HG03378 (cell line): ENCODE measurements around the gene TOB1.
"Not testable (repeated sequence)": the region's sequence is repeated elsewhere in the genome, so short reads cannot be mapped to it uniquely, and the experiment has no call there.

Experiments
- ATAC-seq: cut with Tn5 transposase; IDR thresholded peaks from one replicate; pipeline ENCODE4 v1.9.1; 2021; ENCODE audit warnings: mild to moderate bottlenecking, moderate library complexity; ENCODE audit not compliant: unreplicated experiment

The TOB1 gene

DNA sequence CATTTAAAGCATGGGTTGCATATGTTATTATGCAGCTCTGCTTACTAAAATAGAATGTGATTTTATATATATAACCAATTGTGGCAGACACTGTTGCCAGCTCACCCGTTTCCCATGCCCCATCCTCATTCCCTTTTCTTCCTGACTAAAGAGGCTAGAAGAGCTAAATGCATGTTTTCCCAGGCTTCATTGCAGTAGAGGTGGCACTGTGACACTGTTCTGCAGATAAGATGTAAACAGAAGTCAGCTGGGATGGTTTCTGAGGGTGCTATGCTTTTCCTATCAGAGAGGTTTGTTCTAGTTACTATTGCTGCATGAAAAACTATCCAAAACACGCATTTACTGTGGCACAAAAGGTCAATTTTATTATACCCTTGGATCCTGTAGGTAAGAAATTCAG is 5.7 kb upstream of the TOB1 start:
- ATAC-seq = no peak

DNA sequence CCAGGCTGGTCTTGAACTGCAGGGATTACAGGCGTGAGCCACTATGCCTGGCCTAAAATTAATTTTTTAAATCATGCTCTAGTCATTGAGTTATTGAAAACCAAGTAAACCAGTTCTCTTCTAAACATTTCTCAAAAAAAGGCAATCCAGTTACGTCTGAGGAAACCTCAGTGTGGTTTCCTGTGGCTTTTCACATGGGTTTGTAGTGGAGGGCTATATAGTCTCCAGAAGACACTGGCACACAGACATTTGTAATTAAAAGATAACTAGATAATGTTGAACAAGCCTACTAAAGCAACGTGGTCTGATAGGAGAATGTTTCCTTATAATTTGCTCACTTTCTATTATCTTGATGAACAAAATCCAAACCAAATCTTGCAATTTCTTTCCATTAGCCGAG is 5.2 kb upstream of the TOB1 start:
- ATAC-seq = no peak

DNA sequence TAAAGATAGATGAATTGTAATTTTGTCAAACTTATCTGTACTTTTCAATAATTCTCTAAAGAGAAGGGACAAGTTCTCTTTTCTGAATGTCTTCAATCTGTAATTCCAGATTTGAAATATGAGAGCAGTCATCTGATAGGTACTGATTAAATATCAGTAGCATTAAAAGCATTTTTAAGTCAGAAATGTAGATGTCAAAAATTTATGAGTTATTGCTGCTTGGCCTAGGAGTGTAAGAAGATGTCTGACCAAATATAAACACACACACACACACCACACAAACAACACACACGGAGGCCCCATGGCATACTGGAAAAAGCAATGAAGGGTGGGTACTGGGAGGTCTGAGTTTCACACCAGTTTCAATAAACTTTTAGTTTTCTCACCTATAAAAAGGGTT is 2.4 kb upstream of the TOB1 start:
- no peak for ATAC-seq

DNA sequence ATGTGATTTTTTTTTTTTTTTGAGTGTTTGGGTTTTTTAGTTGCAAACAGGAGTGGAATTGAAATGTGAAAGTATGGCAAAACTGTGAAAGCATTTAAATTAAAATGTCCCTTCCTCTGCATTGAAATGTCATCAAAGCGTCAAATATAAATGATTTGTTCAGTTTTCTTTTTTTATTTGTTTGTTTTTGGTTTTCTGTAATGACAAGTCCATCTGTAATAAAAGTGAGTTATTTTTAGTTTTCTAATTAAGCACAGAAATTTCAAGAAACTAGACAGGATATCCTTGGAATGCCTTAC is 1.9 kb upstream of the TOB1 start:
- ATAC-seq = no peak

DNA sequence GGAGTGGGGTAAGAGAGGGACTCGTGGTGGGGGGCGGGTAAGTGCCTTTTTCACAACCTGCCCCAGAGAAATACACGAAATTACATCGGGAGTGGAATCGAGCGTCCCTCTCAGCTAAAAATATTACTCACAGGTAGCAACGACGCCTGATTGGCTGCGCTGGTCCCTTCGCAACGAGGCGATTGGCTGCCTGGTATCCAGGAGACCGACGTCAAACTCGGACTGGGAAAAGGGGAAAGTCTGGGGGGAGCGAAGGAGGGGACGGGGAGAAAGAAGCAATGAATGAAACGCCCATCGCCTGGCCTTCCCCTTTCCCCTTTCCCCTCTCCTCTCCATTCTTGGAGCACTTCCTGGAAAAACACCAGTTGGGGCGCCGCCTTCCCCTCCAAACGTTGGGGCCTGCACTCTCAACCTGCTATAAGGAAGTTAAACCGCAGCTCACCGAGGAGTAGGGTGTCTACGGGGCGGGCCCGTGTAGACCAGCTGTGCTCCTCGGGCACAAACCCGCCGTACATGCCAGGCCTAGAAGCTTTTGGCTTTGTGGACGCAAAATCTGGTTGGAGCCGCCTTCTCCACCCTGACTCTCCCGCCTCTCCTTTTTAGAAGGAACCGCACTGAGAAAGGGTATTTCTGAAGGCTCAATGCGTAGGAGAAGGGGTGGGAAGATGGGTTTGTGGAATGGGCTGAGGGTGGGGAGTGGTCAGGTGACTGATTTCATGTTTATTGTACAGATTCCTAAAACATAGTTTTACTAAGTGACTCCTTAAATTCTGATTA is 1.4 kb upstream of the TOB1 start:
- peak; percentile 40 for ATAC-seq

DNA sequence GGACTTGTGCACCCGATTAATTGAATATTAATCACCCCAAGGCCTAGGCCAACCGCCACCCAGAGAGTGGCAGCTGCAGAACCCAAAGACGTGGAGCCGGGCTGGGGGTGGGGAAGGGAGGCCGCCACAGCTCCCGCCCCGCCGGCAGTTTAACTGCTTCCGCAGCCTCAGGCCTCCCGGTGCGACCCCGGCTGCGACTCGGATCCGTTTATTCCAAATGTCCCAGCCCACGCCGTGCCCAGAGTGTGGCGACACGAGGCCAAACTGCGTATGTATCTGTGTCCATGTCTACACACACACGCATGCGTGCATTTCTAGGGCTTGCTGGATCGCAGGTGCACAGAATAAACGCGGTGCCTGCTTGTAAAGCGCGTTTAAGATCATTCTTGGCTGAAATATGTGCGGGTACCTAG is 802 bp upstream of the TOB1 start:
- peak; percentile 31 for ATAC-seq

DNA sequence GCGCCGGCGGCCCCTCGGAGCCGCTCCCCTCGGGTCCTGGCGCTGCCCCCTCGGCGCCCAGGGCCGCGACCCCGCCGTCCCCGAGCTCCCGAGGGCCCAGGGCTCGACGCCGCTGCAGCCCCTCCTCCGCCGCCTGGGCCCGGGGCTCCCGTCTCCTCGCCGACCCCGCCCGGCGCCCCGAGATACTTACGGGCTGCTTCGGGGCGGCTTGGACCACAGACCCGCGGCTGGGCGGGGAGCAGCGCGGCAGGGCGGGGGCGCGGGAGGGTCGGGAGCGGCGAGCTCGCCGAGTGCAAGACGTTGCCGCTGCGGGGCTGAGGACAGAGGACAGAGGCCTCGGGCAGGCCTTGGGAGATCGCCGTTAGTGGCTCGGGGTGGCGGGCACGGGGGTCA is 290 bp downstream of the TOB1 start:
- no peak for ATAC-seq

DNA sequence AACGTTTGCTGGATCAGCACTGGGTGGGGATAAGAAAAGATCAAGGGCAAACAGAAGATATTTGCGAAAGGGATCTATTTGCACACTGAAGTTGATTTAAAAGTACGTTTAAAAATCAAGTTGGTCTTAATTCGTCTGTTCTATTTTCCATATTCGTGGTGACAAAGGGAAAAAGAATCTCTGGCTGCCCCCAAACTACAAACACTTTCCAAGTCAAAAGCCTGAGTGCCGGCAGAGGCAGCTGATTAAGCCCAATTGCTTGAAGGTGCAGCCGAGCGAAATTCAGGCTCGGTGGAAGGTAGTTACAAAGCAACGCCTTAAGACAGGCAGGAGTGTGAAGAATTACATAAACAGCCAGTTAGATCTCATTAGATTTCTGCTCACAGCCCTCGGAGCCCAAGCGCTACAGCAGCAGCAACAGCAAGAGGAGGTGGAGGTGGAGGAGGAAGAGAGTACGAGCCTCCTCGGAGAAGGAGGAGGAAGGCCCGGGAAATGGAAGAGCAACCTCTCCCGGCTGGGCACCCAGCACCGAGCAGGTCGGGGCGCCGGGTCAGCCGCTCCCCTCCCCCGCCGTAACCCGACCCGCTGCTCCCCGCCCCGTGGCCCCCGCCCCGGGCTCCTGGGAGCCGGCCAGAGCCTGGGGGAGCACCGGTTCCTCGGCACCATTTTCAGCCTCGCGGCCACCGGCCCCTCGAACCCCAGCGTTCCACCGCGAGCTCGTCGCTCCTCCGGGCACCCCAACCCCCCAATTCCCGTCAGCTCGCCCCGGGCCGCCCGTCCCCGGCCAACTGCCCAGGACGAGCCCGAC is 890 bp downstream of the TOB1 start:
- no peak for ATAC-seq

DNA sequence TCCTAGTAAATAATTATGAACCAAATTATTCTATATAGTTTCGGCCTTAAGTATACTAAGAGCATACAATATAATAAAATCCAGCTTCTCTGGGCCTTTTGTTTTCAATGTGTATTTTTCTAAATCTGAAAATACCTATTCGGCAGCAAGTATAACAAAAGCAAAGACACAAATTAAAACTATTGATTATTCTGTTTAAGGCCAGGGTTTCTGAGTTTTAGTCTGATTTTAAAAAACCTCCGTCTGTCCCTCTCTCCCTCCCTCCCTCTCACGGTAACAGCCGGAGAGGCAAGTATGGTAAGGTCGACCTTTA is 1.5 kb downstream of the TOB1 start:
- ATAC-seq = no peak

DNA sequence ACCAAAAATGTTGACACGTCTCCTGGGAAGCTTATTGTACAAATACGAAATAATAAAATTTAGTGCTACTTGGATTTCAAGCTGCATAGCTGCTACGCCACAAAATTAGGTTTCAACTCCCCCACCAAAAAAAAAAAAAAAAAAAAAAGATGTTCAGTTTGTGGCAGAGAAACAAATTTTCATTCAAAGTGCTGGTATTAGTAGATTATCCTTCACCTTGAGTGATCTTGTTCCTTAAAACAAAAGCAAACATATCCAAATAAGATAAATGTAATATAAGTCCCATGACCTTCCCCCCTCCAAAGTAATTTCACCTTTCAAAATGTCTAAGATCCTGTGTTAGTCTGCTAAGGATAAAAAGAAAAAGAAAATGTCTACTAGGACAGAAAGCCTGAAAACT is 2.2 kb downstream of the TOB1 start:
- no peak for ATAC-seq

DNA sequence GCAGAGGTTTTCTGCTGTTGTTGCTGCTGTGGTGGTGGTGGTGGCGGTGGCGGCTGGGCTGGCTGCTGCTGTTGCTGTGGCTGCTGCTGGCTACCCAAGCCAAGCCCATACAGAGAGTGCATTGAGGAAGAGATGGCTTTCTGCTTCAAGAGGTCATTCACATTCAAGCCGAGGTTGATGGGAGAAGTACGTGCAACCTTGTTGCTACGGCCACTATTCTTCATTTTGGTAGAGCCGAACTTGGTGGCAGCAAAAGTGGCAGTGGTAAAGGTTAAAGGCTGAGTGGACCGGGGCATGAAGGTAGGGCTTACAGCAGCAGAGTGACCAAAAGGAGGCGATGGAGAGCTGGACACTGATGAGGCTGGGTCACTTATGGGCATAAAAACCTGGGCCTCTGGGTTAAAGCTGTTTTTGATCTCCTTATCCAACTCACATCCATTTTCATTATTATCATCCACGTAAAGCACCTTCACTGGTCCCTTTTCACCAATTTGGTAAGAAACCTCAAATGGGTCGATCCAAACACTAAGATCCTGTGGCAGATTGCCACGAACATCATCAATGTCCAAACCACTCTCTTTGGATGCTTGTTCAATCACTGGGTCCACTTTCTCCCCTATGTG is 2.8 kb downstream of the TOB1 start:
- no peak for ATAC-seq

DNA sequence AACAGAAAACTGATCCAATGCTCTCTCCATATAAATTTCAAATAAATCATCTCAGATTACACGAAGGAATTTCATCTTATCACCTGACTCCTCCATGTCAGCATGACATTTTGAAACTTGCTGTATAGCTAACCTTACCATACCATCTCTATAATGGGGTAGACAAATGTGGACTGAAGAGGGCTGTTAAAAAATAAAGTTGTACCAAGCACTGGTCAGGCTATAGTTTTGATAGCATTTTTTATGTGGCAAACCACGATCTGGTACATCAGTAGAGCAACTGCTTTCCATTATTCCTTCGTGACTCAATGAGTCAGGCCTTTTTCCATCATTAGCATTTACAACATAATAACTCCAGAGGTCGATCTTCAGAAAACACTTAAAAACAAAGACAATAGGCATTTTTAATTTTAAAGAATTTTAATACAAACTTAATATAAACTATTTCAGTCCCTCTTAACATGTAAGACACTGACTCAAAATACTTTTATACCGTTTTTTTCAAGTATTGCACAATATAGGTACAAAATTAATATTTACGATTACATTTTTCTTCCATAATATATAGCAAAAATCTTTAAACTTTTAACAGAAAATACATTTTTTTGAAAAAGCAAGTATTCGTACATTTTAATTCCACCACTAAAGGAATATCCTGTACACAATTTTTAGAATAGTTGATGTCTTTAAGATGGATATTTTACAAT is 4.2 kb downstream of the TOB1 start:
- ATAC-seq = no peak

DNA sequence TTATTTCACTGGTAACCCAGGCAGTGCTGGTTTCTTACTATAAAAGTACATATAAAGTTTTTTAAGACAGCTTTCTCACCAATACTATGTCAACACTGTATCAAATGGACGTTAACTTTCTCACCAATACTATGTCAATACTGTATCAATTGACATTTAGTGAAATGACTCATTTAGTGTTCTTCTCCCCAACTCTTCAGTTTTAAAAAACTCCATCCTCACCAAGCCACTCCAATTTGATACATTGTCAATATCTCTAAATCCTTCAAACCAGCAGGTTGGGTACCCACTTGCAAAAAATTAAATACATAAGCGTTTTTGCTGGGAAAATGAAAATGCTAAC is 4.8 kb downstream of the TOB1 start:
- no peak for ATAC-seq

DNA sequence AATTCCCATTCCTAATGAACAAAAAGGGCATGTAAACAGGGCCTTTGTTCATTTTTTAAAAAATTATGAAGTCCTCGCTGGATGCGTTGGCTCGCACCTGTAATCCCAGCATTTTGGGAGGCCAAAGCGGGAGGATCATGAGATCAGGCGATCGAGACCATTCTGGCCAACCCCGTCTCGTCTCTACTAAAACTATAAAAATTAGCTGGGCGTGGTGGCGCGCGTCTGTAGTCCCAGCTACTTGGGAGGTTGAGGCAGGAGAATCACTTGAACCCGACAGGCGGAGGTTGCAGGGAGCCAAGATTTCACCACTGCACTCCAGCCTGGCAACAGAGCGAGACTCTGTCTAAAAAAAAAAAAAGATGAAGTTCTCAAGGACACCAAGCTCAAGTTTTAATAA is 6.4 kb downstream of the TOB1 start:
- ATAC-seq = not testable (repeated sequence)

DNA sequence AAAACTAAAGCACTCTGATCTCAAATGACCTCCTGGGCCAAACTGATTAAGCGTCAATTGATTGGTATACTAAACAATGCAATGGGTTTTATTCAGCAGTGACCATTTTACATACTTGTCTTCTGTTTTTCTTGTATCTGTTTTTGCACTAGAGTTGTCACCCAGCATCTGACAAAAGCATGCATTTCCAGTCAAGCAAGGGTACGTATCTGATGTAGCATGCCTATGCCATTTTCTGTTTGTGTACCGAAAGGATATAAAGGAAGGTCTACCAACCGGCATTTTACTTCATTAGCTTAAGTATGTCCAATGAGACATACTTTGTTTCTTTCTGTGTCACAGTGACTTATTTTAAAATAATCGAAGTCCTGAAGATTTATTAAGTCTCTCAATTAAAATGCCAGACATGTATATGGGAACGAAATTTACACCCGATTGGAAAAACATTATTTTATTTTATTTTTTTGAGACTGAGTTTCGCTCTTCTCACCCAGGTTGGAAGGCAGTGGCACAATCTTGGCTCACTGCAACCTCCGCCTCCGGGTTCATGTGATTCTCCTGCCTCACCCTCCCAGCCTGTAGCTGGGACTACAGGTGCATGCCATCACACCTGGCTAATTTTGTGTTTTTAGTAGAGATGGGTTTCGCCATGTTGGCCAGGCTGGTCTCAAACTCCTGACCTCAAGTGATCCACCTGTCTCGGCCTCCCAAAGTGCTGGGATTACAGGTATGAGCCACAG is 7.5 kb downstream of the TOB1 start:
- ATAC-seq = no peak

DNA sequence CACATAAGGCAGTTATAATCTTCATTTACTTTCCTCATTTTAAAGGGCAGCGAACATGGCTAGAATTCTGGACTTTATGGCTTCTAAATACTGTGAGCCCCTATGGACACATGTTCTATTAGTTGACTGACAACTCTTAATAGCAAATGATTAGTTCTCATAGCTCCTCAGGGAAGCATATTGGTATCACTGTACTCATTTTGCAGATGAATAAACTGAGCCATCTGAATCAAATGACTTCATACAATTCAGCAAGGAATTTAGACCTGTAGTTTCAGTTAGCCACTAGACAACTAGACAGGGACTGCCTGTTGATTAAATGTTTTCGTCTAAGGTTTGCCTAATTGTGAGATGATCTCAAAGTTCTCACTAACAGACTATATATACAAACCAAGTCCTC is 9.7 kb downstream of the TOB1 start:
- no peak for ATAC-seq

DNA sequence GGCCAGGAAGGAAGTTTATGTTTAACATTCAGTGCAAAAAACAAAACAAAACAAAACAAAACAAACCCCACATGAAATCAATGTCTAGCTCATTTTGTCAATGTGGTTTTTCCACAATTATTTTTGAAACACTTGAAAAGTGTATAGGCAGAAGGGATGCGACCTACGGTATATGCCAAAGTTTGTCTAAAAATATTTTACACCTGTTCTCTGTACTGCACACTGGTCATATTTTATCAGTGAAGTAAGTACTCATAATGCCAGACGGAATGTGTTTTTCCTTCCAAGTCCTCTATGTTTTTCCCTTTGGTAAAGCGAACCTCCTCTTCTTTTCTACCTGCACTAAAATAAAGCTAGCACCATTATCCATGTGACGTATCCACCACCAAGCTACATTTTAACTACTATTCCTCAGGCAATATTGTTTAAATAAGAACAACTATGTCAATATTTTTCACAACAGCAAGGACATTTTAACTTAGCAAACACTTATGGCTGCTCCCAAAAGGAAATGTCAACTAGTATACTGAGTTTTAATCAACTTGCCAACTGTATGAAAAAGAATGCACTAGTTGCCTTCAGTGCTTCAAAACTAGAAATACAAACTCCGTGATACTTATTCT is 10.3 kb downstream of the TOB1 start:
- ATAC-seq = no peak

DNA sequence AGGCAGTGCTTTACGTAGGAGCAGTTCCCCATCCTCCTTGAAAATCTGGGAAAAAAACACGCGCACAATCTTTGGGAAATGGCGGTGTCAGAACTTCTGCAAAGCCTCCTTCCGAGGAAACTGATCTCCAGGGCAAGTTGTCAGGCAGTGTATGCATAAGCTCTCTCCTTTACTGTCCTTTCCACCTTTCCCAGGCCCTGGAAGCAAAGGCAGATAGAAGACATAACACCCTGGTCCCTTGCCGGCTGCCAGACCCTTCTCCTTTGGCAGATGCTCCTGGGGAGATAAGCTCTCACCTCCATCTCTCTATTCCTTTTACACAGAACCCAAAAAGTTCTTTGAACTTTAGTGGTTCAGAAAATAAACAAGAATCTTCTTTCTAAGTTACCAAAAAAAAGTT is 12.4 kb downstream of the TOB1 start:
- no peak for ATAC-seq

DNA sequence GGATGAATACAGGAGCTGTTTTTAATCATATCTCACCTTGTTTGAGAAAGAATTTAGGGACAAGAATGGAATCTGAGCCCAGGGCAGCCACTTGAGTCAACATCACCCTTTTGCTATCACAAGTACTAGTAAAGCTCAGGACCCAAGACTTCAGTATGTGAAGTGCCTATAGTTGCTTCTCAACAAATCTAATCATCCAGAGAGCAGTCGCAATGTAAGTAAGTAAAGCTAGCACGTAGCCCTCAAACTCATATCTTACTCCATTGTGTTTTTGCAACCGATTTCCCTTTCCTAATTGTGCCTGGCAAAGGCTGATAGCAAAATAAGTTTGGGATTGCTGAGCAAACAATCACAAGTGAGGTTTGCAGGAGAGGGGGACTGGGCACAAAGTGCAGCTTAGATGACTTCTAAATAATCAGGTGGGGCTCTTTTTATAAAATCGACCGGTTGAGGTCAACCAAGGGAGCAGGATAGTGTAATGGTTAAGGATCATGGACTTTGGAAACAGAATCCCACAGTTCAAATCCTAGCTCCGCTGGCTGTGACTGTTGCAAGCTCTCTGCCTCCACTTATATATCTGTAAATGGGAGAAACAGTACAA is 13.0 kb downstream of the TOB1 start:
- no peak for ATAC-seq

DNA sequence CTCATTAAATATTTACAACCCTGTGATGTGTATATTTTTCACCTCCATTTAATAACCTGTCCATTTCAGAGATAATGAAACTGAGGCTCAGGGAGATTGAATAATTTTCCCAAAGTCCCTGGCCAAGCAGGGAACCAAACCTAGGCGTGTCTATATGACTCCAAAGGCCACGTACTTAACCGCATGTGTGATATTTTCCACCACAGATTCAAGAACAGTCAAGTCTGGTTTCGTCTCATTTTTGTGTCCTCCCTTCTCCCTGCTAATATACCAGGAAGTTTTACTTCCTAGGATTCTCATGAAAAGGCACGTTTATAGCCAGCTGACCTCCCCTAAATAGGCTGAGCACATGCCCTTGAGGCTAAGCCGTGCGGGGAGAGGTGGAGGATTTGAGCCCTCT is 15.5 kb downstream of the TOB1 start:
- no peak for ATAC-seq
